VCaP (cell line): ENCODE data around the gene U2AF1L4.
A peak's percentile ranks its signal among the peaks of the same experiment; 100 is the strongest.

ENCODE experiments used
- H3K27ac ChIP-seq: fragments of 450-650 bp; 2 replicates; pipeline ENCODE4 v1.5.1; 2017
- TF ChIP-seq, protein P1 (sequence below): fragments of 450-650 bp; conservative IDR thresholded peaks from 2 replicates; pipeline ENCODE4 v1.5.1; 2017; ENCODE audit warnings: mild to moderate bottlenecking, moderate library complexity

U2AF1L4 gene, protein sequence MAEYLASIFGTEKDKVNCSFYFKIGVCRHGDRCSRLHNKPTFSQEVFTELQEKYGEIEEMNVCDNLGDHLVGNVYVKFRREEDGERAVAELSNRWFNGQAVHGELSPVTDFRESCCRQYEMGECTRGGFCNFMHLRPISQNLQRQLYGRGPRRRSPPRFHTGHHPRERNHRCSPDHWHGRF

DNA sequence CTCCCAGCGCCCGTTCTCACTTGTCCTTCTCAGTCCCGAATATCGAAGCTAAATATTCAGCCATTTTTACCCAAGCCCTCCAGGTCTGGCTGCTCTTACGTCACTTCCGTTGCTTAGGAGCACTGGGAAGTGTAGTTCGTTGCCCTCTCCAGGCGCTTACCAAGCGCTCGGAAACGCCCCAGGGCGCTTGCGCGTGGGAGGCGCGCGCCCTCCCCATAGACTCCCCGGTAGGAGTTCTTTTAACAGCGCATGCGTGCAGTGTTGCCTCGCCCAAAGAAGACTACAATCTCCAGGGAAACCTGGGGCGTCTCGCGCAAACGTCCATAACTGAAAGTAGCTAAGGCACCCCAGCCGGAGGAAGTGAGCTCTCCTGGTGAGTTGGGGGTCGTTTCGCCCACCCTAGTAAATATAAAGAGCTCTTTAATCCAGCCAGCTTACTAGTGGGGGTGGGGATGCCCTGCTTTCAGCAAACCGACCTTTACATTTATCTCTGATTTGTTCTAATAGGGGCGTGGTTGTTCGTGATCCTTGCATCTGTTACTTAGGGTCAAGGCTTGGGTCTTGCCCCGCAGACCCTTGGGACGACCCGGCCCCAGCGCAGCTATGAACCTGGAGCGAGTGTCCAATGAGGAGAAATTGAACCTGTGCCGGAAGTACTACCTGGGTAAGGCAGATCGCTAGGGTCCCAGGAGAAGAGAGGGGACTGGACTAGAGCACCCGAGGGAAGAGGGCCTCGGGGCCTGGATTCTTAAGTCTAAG lies at the start of gene U2AF1L4, which contains the start of gene PSENEN:
Gene U2AF1L4, minus strand, starts transcription at position 91 of the 759 bp plus-strand sequence. Its CDS starts 27 bp downstream, at position 64.
Gene PSENEN, plus strand, starts transcription at position 324 of the 759 bp plus-strand sequence. Its CDS starts 280 bp downstream, at position 604.
- peak within 1 kb of the TSS; percentile 97 for H3K27ac ChIP-seq
- TF ChIP-seq, protein P1, sequence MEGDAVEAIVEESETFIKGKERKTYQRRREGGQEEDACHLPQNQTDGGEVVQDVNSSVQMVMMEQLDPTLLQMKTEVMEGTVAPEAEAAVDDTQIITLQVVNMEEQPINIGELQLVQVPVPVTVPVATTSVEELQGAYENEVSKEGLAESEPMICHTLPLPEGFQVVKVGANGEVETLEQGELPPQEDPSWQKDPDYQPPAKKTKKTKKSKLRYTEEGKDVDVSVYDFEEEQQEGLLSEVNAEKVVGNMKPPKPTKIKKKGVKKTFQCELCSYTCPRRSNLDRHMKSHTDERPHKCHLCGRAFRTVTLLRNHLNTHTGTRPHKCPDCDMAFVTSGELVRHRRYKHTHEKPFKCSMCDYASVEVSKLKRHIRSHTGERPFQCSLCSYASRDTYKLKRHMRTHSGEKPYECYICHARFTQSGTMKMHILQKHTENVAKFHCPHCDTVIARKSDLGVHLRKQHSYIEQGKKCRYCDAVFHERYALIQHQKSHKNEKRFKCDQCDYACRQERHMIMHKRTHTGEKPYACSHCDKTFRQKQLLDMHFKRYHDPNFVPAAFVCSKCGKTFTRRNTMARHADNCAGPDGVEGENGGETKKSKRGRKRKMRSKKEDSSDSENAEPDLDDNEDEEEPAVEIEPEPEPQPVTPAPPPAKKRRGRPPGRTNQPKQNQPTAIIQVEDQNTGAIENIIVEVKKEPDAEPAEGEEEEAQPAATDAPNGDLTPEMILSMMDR, result no peak

- TF ChIP-seq, protein P1, result no peak
Measured at GRCh38 chr19:35793381-35794165, 48.4 kb upstream of the U2AF1L4 start.

DNA sequence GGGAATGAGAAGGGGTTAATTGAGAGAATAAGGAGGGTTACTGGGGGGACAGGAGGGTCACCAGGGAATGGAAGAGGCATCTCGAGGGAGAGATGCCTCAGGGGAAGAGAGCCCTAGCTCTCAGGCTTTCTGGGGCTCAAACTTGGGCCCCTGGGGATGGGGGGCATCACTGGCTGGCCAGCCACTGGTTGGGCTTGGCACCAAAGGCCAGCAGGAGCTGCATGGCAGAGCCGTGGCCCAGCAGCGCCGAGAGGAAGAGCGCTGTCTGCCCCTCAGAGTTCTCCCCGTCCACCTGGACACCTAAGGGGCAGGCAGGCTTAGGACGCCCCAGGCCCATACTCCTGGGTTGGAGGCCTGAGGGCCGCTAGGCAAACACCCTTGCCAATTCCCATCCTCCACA lies 47.7 kb upstream of the U2AF1L4 start:
- TF ChIP-seq, protein P1, result no peak
- H3K27ac ChIP-seq, result no peak overlapping the region

More at GRCh38 chr19:35793381-35794165, 48.4 kb upstream of the U2AF1L4 start:
- H3K27ac ChIP-seq, result no peak overlapping the region

DNA sequence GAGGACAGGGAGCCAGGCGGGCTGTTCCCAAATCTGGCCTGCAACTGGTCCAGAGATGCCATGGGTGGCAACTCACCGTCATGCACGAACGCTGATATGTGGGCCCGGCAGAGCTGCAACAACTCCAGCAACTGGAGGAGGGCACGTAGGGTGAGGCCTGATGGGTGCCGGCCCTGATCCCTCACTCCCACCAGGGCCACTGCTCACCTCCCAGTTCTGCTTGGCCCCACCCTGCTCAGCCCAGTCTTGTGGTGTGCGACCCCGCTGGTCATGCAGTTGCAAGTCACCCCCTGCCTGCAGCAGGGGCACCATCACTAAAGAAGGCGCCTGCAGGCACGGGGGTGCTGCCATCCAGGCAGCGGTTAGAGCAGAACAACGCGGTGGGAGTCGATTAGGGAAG lies 47.1 kb upstream of the U2AF1L4 start:
- TF ChIP-seq, protein P1, result no peak
- no peak overlapping the region for H3K27ac ChIP-seq

- H3K27ac ChIP-seq, result no peak overlapping the region
- TF ChIP-seq, protein P1, result no peak
Measured at GRCh38 chr19:35791814-35792279, 46.6 kb upstream of the U2AF1L4 start.

GRCh38 chr19:35790981-35791813 lies 46.0 kb upstream of the U2AF1L4 start:
- TF ChIP-seq, protein P1, result no peak; the same call in 1 of the 2 replicates
- H3K27ac ChIP-seq, result no peak overlapping the region
